ENCODE data around the gene EPS8L2. TPM values are rescaled to one million over a fixed set of nuclear protein-coding genes. Genes with fewer than 3 reads are reported as not detected.
A peak's percentile ranks its signal among the peaks of the same experiment; 100 is the strongest.

Gene EPS8L2
- total RNA-seq, 2 donors from 2014 or later: 126 to 153 TPM

GRCh38 chr11:776263-776560 is 70.2 kb downstream of the EPS8L2 start:
- Histone ChIP-seq H3K27ac (peak overlapping the region in 1 of 4 donors; percentile 70), H3K36me3 (replicated peaks in 1 of 2; ENCODE audit: insufficient read depth in 1 of 2, low read depth in 2 of 2) (peaks cover 0 to 5% of the 10 kb centered on the region in 2 donors), H3K27me3 (no peaks in the 10 kb centered on the region), H3K4me3 (no peak overlapping the region), H3K9me3 (no peaks in the 10 kb centered on the region), H3K4me1 (peaks cover 35% of the 10 kb centered on the region)
- WGBS, 2 donors: 36 to 58% methylated on average over 5 to 11 of the region's 11 CpGs
- DNase-seq (no peak), ATAC-seq (no peak)
- intact Hi-C loops (cut with DNase I): no loop called here
- TF ChIP-seq POLR2A (IDR thresholded peaks at IDR 0.05): no peak
- no peak for TF ChIP-seq CTCF (IDR thresholded peaks at IDR 0.05)

GRCh38 chr11:776561-777287 is 70.7 kb downstream of the EPS8L2 start:
- ATAC-seq (peak; percentile 24), DNase-seq (peak in 3 of 4 donors; percentile 21 to 35 (median 32))
- Histone ChIP-seq H3K36me3 (replicated peaks in 1 of 2; ENCODE audit: insufficient read depth in 1 of 2, low read depth in 2 of 2) (peaks cover 0 to 5% of the 10 kb centered on the region in 2 donors), H3K4me3 (peak overlapping the region; percentile 67 to 92), H3K27ac (peak overlapping the region; percentile 63 to 82 (median 73)), H3K4me1 (peaks cover 35% of the 10 kb centered on the region), H3K27me3 (no peaks in the 10 kb centered on the region), H3K9me3 (no peaks in the 10 kb centered on the region)
- intact Hi-C loops (cut with DNase I): no loop called here
- 2% methylated on average over 23 of the region's 65 CpGs; no CpG with 5 or more reads in 1 of the 2 donors for WGBS, 2 donors
- TF ChIP-seq POLR2A (IDR thresholded peaks at IDR 0.05) (no peak), CTCF (IDR thresholded peaks at IDR 0.05) (no peak)

Other genes with a start within 250 kb of the EPS8L2 start
- gene RNH1, start 199.0 kb upstream of the EPS8L2 start, total RNA-seq: 100 to 1,000 TPM in 1 of 2 donors, 10 to 100 TPM in 1; 97.8 to 153 TPM
- gene HRAS, start 170.7 kb upstream of the EPS8L2 start, total RNA-seq: 10 to 100 TPM; 13.0 to 15.8 TPM
- 1 to 10 TPM; 1.6 to 2.3 TPM for gene LRRC56, start 168.7 kb upstream of the EPS8L2 start, total RNA-seq
- gene LMNTD2, start 145.5 kb upstream of the EPS8L2 start, total RNA-seq: 10 to 100 TPM in 1 of 2 donors, 1 to 10 TPM in 1; 6.0 to 12.9 TPM
- 100 to 1,000 TPM in 1 of 2 donors, 10 to 100 TPM in 1; 49.5 to 134 TPM for gene RASSF7, start 145.3 kb upstream of the EPS8L2 start, total RNA-seq
- gene PHRF1, start 129.8 kb upstream of the EPS8L2 start, total RNA-seq: 10 to 100 TPM; 18.2 to 34.3 TPM
- 10 to 100 TPM; 10.4 to 10.9 TPM for gene IRF7, start 90.3 kb upstream of the EPS8L2 start, total RNA-seq
- 10 to 100 TPM in 1 of 2 donors, not detected in 1; 14.5 TPM for gene CDHR5, start 81.3 kb upstream of the EPS8L2 start, total RNA-seq
- gene SCT, start 79.0 kb upstream of the EPS8L2 start, total RNA-seq: not detected
- gene DRD4, start 69.0 kb upstream of the EPS8L2 start, total RNA-seq: 1 to 10 TPM in 1 of 2 donors, not detected in 1; 3.0 TPM
- gene DEAF1, start 11.0 kb upstream of the EPS8L2 start, total RNA-seq: 10 to 100 TPM; 15.8 to 28.0 TPM
- gene TMEM80, start 10.4 kb upstream of the EPS8L2 start, total RNA-seq: 10 to 100 TPM; 21.8 to 36.3 TPM
- 100 to 1,000 TPM in 1 of 2 donors, 10 to 100 TPM in 1; 78.9 to 119 TPM for gene TALDO1, start 41.2 kb downstream of the EPS8L2 start, total RNA-seq
- gene GATD1, start 71.3 kb downstream of the EPS8L2 start, total RNA-seq: 10 to 100 TPM; 14.0 to 28.7 TPM
- gene CEND1, start 83.9 kb downstream of the EPS8L2 start, total RNA-seq: under 1 TPM in 1 of 2 donors, not detected in 1; 0.78 TPM
- gene SLC25A22, start 92.0 kb downstream of the EPS8L2 start, total RNA-seq: 10 to 100 TPM; 55.8 to 69.5 TPM
- gene PIDD1, start 99.0 kb downstream of the EPS8L2 start, total RNA-seq: 10 to 100 TPM; 11.9 to 98.6 TPM
- 100 to 1,000 TPM; 395 to 402 TPM for gene RPLP2, start 103.7 kb downstream of the EPS8L2 start, total RNA-seq
- gene PNPLA2, start 112.7 kb downstream of the EPS8L2 start, total RNA-seq: 100 to 1,000 TPM in 1 of 2 donors, 10 to 100 TPM in 1; 72.1 to 351 TPM
- 100 to 1,000 TPM; 134 to 368 TPM for gene CRACR2B, start 121.7 kb downstream of the EPS8L2 start, total RNA-seq
- 100 to 1,000 TPM; 152 to 282 TPM for gene CD151, start 126.7 kb downstream of the EPS8L2 start, total RNA-seq
- gene POLR2L, start 136.3 kb downstream of the EPS8L2 start, total RNA-seq: 10 to 100 TPM; 33.5 to 83.4 TPM
- 10 to 100 TPM; 44.9 to 87.7 TPM for gene TSPAN4, start 136.6 kb downstream of the EPS8L2 start, total RNA-seq
- gene CHID1, start 204.6 kb downstream of the EPS8L2 start, total RNA-seq: 10 to 100 TPM; 39.4 to 81.4 TPM
- gene AP2A2, start 219.6 kb downstream of the EPS8L2 start, total RNA-seq: 10 to 100 TPM; 40.7 to 77.8 TPM

Measured in body of pancreas (tissue), 4 donors.